ENCODE measurements around the gene C16orf87. TPM values are rescaled to one million over a fixed set of nuclear protein-coding genes. Genes with fewer than 3 reads are reported as not detected.

C16orf87 gene
- total RNA-seq, 1 donor, result 9.8 TPM

GRCh38 chr16:46763147-46763546 is 67.8 kb downstream of the C16orf87 start:
- Histone ChIP-seq H3K4me2 (ENCODE audit: insufficient read depth, low read length) (no peak overlapping the region), H3K36me3 (ENCODE audit: insufficient read depth, low read length) (no peaks in the 10 kb centered on the region), H4K20me1 (ENCODE audit: insufficient read depth, low read length) (no peaks in the 10 kb centered on the region), H3K4me3 (ENCODE audit: insufficient read depth, low read length) (no peak overlapping the region), H3K4me1 (ENCODE audit: insufficient read depth, low read length) (no peaks in the 10 kb centered on the region), H3K79me2 (ENCODE audit: insufficient read depth, low read length) (no peaks in the 10 kb centered on the region), H2AFZ (ENCODE audit: low read length) (no peak overlapping the region), H3K9me3 (ENCODE audit: low read depth, low read length) (no peaks in the 10 kb centered on the region), H3K27ac (ENCODE audit: low read depth, low read length) (no peak overlapping the region), H3K27me3 (ENCODE audit: insufficient read depth, low read length) (peaks cover 22% of the 10 kb centered on the region)
- no peak for DNase-seq (ENCODE audit: insufficient read length, low spot score, missing footprints)
- TF ChIP-seq CTCF (IDR thresholded peaks at IDR 0.05; ENCODE audit: extremely low read depth, low read depth, low read length), result no peak

- Histone ChIP-seq H3K27me3 (ENCODE audit: insufficient read depth, low read length) (peaks cover 28% of the 10 kb centered on the region), H3K4me1 (ENCODE audit: insufficient read depth, low read length) (no peaks in the 10 kb centered on the region), H3K79me2 (ENCODE audit: insufficient read depth, low read length) (no peaks in the 10 kb centered on the region), H3K27ac (ENCODE audit: low read depth, low read length) (no peak overlapping the region), H3K4me3 (ENCODE audit: insufficient read depth, low read length) (no peak overlapping the region), H2AFZ (ENCODE audit: low read length) (no peak overlapping the region), H3K36me3 (ENCODE audit: insufficient read depth, low read length) (no peaks in the 10 kb centered on the region), H4K20me1 (ENCODE audit: insufficient read depth, low read length) (no peaks in the 10 kb centered on the region), H3K9me3 (ENCODE audit: low read depth, low read length) (no peaks in the 10 kb centered on the region), H3K4me2 (ENCODE audit: insufficient read depth, low read length) (no peak overlapping the region)
- no peak for DNase-seq (ENCODE audit: insufficient read length, low spot score, missing footprints)
- no peak for TF ChIP-seq CTCF (IDR thresholded peaks at IDR 0.05; ENCODE audit: extremely low read depth, low read depth, low read length)
Measured at GRCh38 chr16:46762583-46762982, 68.4 kb downstream of the C16orf87 start.

- no peak overlapping the region for H3K27ac ChIP-seq (ENCODE audit: low read depth, low read length)
- TF ChIP-seq CTCF (IDR thresholded peaks at IDR 0.05; ENCODE audit: extremely low read depth, low read depth, low read length), result no peak
- no peak for DNase-seq (ENCODE audit: insufficient read length, low spot score, missing footprints)
- H3K9me3 ChIP-seq (ENCODE audit: low read depth, low read length), result no peaks in the 10 kb centered on the region
- H3K4me2 ChIP-seq (ENCODE audit: insufficient read depth, low read length), result no peak overlapping the region
- peaks cover 38% of the 10 kb centered on the region for H3K27me3 ChIP-seq (ENCODE audit: insufficient read depth, low read length)
- no peak overlapping the region for H2AFZ ChIP-seq (ENCODE audit: low read length)
- no peaks in the 10 kb centered on the region for H3K79me2 ChIP-seq (ENCODE audit: insufficient read depth, low read length)
- H4K20me1 ChIP-seq (ENCODE audit: insufficient read depth, low read length), result no peaks in the 10 kb centered on the region
- no peaks in the 10 kb centered on the region for H3K4me1 ChIP-seq (ENCODE audit: insufficient read depth, low read length)
- no peaks in the 10 kb centered on the region for H3K36me3 ChIP-seq (ENCODE audit: insufficient read depth, low read length)
- no peak overlapping the region for H3K4me3 ChIP-seq (ENCODE audit: insufficient read depth, low read length)
Measured at GRCh38 chr16:46759309-46759708, 71.7 kb downstream of the C16orf87 start.

- no peaks in the 10 kb centered on the region for H3K79me2 ChIP-seq (ENCODE audit: insufficient read depth, low read length)
- H3K4me3 ChIP-seq (ENCODE audit: insufficient read depth, low read length), result no peak overlapping the region
- H3K4me1 ChIP-seq (ENCODE audit: insufficient read depth, low read length), result no peaks in the 10 kb centered on the region
- H3K27ac ChIP-seq (ENCODE audit: low read depth, low read length), result no peak overlapping the region
- H4K20me1 ChIP-seq (ENCODE audit: insufficient read depth, low read length), result no peaks in the 10 kb centered on the region
- no peaks in the 10 kb centered on the region for H3K9me3 ChIP-seq (ENCODE audit: low read depth, low read length)
- no peak for TF ChIP-seq CTCF (IDR thresholded peaks at IDR 0.05; ENCODE audit: extremely low read depth, low read depth, low read length)
- no peaks in the 10 kb centered on the region for H3K36me3 ChIP-seq (ENCODE audit: insufficient read depth, low read length)
- no peak overlapping the region for H3K4me2 ChIP-seq (ENCODE audit: insufficient read depth, low read length)
- H3K27me3 ChIP-seq (ENCODE audit: insufficient read depth, low read length), result peaks cover 38% of the 10 kb centered on the region
- H2AFZ ChIP-seq (ENCODE audit: low read length), result no peak overlapping the region
- DNase-seq (ENCODE audit: insufficient read length, low spot score, missing footprints), result no peak
Measured at GRCh38 chr16:46757339-46758050, 73.5 kb downstream of the C16orf87 start.
